Fibroblast of the aortic adventitia (primary cell): ENCODE data around the gene SPP2. TPM values are rescaled to one million over a fixed set of nuclear protein-coding genes. Genes with fewer than 3 reads are reported as not detected.

ENCODE experiments used
- DNase-seq: peaks from one replicate; pipeline ENCODE4 v3.0.0-alpha.2; 2010; ENCODE audit warnings: low read depth
- H3K4me3 ChIP-seq: 2 replicates; pipeline ENCODE4 v1.5.1; 2011; ENCODE audit warnings: low read depth, mild to moderate bottlenecking, control low read depth, low read length, moderate library complexity
- CTCF ChIP-seq: IDR thresholded peaks from 2 replicates; pipeline ENCODE4 v1.5.1; 2011; ENCODE audit warnings: mild to moderate bottlenecking, low read length, control low read depth, inconsistent platforms; ENCODE audit not compliant: insufficient read depth
- total RNA-seq: library from RNA; depleted of rRNA; stranded (reverse); fragments of >200 nt; gene quantifications from 2 replicates; pipeline ENCODE4 v1.2.3, GENCODE V29; 2012; ENCODE audit warnings: low replicate concordance

SPP2 gene
- total RNA-seq, 1 donor, result 0.36 TPM

GRCh38 chr2:234096164-234096563 is 45.7 kb downstream of the SPP2 start:
- no peak for TF ChIP-seq CTCF
- no peak overlapping the region for H3K4me3 ChIP-seq
- no peak for DNase-seq

- no peak for DNase-seq
- TF ChIP-seq CTCF, result no peak
Observed at GRCh38 chr2:234098681-234099080, 48.2 kb downstream of the SPP2 start.

GRCh38 chr2:234099266-234099665 is 48.8 kb downstream of the SPP2 start:
- TF ChIP-seq CTCF, result no peak
- H3K4me3 ChIP-seq, result no peak overlapping the region
- no peak for DNase-seq

More at GRCh38 chr2:234098681-234099080, 48.2 kb downstream of the SPP2 start:
- no peak overlapping the region for H3K4me3 ChIP-seq

GRCh38 chr2:234100686-234101085 is 50.2 kb downstream of the SPP2 start:
- DNase-seq, result no peak
- TF ChIP-seq CTCF, result no peak
- no peak overlapping the region for H3K4me3 ChIP-seq

- H3K4me3 ChIP-seq, result no peak overlapping the region
- no peak for TF ChIP-seq CTCF
- DNase-seq, result no peak
Observed at GRCh38 chr2:234102112-234102511, 51.6 kb downstream of the SPP2 start.

- DNase-seq, result no peak
- H3K4me3 ChIP-seq, result no peak overlapping the region
- no peak for TF ChIP-seq CTCF
Observed at GRCh38 chr2:234107861-234108260, 57.4 kb downstream of the SPP2 start.

GRCh38 chr2:234109321-234109720 is 58.8 kb downstream of the SPP2 start:
- no peak for DNase-seq
- TF ChIP-seq CTCF, result no peak
- H3K4me3 ChIP-seq, result no peak overlapping the region
